GM12878 (cell line): ENCODE measurements around the gene IQCF6. TPM values are rescaled to one million over a fixed set of nuclear protein-coding genes. Genes with fewer than 3 reads are reported as not detected.

Experiments used
- ATAC-seq: fragments of 200-7000 bp; cut with Tn5 transposase; 3 replicates; pipeline ENCODE4 v1.9.1; 2020; ENCODE audit warnings: mild to moderate bottlenecking, moderate library complexity
- BruUV-seq: library from RNA; stranded (reverse); fragments of 400-500 nt; replicated peaks from 2 replicates; lab custom pipeline; 2021; lab: Mats Ljungman, UMichigan
- CTCF ChIA-PET: fragments of 300-600 bp; sonication (Branson Sonifier 250); formaldehyde crosslinking; extraction: SDS; loops from one replicate; lab custom pipeline; 2021; ENCODE audit warnings: inconsistent platforms; lab: Yijun Ruan, JAX
- POLR2A ChIA-PET: fragments of 350-600 bp; formaldehyde crosslinking; extraction: SDS; loops from one replicate; lab custom pipeline; 2021; ENCODE audit warnings: inconsistent platforms; lab: Charles Lee
- RAD21 ChIA-PET: fragments of 300-600 bp; sonication (Branson Sonifier 250); formaldehyde crosslinking; loops from one replicate; lab custom pipeline; 2023; ENCODE audit warnings: antibody characterized with exemption; ENCODE audit not compliant: unreplicated experiment; lab: Charles Lee
- SMC1A ChIA-PET: fragments of 300-600 bp; sonication (Branson Sonifier 250); formaldehyde crosslinking; loops from one replicate; lab custom pipeline; 2023; ENCODE audit not compliant: unreplicated experiment, uncharacterized antibody; lab: Charles Lee
- DNase-seq: peaks from one replicate; pipeline ENCODE4 v3.0.0-alpha.2; 2011; ENCODE audit warnings: low read depth, low spot score
- FAIRE-seq: peaks from 3 replicates; lab custom pipeline; 2011; peaks lifted over from hg19 to GRCh38; lab: Jason Lieb, UNC
- H2AFZ ChIP-seq: 2 replicates; pipeline ENCODE4 v1.6.0; 2011; ENCODE audit warnings: low read depth, low read length, control low read depth; ENCODE audit not compliant: control insufficient read depth
- H3K27ac ChIP-seq: 2 replicates; pipeline ENCODE4 v1.5.1; 2011; ENCODE audit warnings: control low read depth; ENCODE audit not compliant: control insufficient read depth, insufficient read depth
- H3K27me3 ChIP-seq, 2 experiments: replicated peaks in 1 of 2; 2 replicates each; pipeline versions ENCODE4 v1.6.0 to v1.6.1; 2011; ENCODE audit warnings: low read length in 1 of 2; ENCODE audit not compliant: control insufficient read depth in 2 of 2, insufficient read depth in 2 of 2
- H3K36me3 ChIP-seq, 2 experiments: 2 replicates each; pipeline ENCODE4 v1.5.1; 2011; ENCODE audit warnings: low read length in 1 of 2; ENCODE audit not compliant: control insufficient read depth in 2 of 2, insufficient read depth in 2 of 2
- H3K4me1 ChIP-seq: 2 replicates; pipeline ENCODE4 v1.6.1; 2011; ENCODE audit warnings: mild to moderate bottlenecking, low read length, moderate library complexity, mixed read lengths; ENCODE audit not compliant: control insufficient read depth, insufficient read depth
- H3K4me2 ChIP-seq: 2 replicates; pipeline ENCODE4 v1.6.0; 2011; ENCODE audit warnings: control low read depth; ENCODE audit not compliant: control insufficient read depth, insufficient read depth
- H3K4me3 ChIP-seq: fragments of 200-600 bp; sonication (generic); 2 replicates; pipeline ENCODE4 v1.5.1; 2016
- H3K79me2 ChIP-seq: 2 replicates; pipeline ENCODE4 v1.6.0; 2011; ENCODE audit warnings: low read length; ENCODE audit not compliant: control insufficient read depth, insufficient read depth
- H3K9ac ChIP-seq: 2 replicates; pipeline ENCODE4 v1.8.0; 2011; ENCODE audit warnings: low read length, control low read depth, mixed read lengths; ENCODE audit not compliant: control insufficient read depth, insufficient read depth
- H3K9me3 ChIP-seq: replicated peaks from 3 replicates; pipeline ENCODE4 v1.5.1; 2011; ENCODE audit warnings: mild to moderate bottlenecking, low read length; ENCODE audit not compliant: control insufficient read depth, insufficient read depth
- H4K20me1 ChIP-seq: 2 replicates; pipeline ENCODE4 v1.6.0; 2011; ENCODE audit not compliant: control insufficient read depth, insufficient read depth
- POLR2AphosphoS5 ChIP-seq: IDR thresholded peaks from 2 replicates; pipeline ENCODE4 v1.6.1; 2011; ENCODE audit warnings: mild to moderate bottlenecking, low read length, inconsistent platforms
- STAT3 ChIP-seq: IDR thresholded peaks from 2 replicates; pipeline ENCODE4 v1.6.1; 2011; ENCODE audit warnings: low read depth, low read length, improper control_type of control experiment
- WGBS: methylation state at CpG from one replicate; pipeline ENCODE4 v1.1.6; 2016; ENCODE audit warnings: low lambda C conversion rate; ENCODE audit not compliant: insufficient replicate concordance, insufficient coverage; ENCODE audit errors: missing lambda C conversion rate; 5-methylcytosine and 5-hydroxymethylcytosine counted together
- in situ Hi-C: fragments of 300-500 bp; cut with MboI; formaldehyde crosslinking; loops from 9 replicates; pipeline ENCODE4 v1.14.3; 2018; ENCODE audit warnings: mixed read lengths
- intact Hi-C: fragments of 100-400 bp; cut with micrococcal nuclease; formaldehyde crosslinking; loops from one replicate; pipeline ENCODE4 v1.14.2; 2022; ENCODE audit not compliant: unreplicated experiment
- polyA plus RNA-seq, 11 experiments: library from polyadenylated mRNA; depleted of rRNA in 4 of 11; unstranded in 6 of 11; stranded (reverse) in 5 of 11; fragments of >200 nt; fragmentation: Nextera tagmentation in 4 of 11; fragmentation: Illumina TruSeq in 1 of 11; extraction: Ambion mirVana in 4 of 11; extraction: Trizol in 1 of 11; gene quantifications; 1 replicate in 1 of 11; 2 replicates in 10 of 11; pipeline versions ENCODE4 v1.2.1 to v1.2.3, GENCODE V29; 2011 to 2016; ENCODE audit warnings: inconsistent platforms in 2 of 11, missing spikeins in 2 of 11, low read depth in 1 of 11
- total RNA-seq, 4 experiments: library from RNA; depleted of rRNA in 3 of 4; stranded (reverse); fragments of >200 nt in 3 of 4; fragmentation: Illumina TruSeq in 1 of 4; extraction: Trizol in 1 of 4; gene quantifications; 2 replicates each; pipeline versions ENCODE4 v1.2.1 to v1.2.3, GENCODE V29; 2013 to 2021
- TF ChIP-seq, protein P1 (sequence below): fragments of 450-650 bp; IDR thresholded peaks from 2 replicates; pipeline ENCODE4 v1.6.1; 2018; ENCODE audit warnings: mild to moderate bottlenecking, low read depth, moderate library complexity; ENCODE audit not compliant: partially characterized antibody

Gene IQCF6
- total and polyA plus RNA-seq, 10 of the 15 experiments (the other 5 are each of a cell fraction or from before 2014, with no cell fraction given): not detected

DNA sequence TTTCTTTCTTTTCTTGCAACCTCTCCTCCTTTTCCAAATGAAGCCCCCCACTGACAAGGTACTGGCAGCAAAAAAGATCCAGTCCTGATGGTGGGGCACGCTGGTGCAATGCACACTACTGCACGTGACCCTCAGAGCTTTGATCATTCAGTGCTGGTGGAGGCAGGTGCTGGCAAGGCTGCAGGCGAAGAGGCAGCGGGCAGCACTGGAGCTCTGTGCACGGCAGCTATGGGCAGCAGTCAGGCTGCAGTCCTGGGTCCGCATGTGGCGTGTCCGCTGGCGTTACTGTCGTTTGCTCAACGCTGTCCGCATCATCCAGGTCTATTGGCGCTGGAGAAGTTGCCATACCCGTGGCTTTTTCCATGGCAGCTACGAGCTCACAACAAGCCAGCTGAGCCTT is 40.1 kb upstream of the IQCF6 start:
- BruUV-seq: no TSS peak
- CTCF ChIA-PET: interaction anchor here (0.9 to 2.7 kb wide), 3 partner anchors 9 to 55 kb away, joined by 3 to 10 read pairs (median 4); no protein-coding TSS in a partner anchor

DNA sequence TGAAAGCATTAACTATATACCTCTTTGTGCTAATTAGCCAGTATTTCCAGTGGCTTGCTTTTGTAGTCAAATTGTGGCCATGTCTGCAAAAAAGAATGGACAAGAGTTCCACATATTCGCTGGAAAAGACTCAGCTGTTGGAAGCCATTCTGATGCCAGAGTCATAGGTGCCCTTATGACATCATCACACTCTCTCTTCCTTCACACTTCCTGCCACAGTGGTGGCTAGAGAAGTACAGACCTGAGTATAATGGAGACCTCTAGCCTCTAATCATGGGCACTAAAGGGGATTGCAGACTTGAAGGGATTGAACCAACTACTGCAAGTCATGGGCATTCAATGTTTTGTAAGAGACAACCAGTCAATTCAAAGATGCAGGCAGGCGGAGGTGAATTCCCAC is 38.3 kb upstream of the IQCF6 start:
- no peak overlapping the region for H3K9ac ChIP-seq
- no peaks in the 10 kb centered on the region for H3K79me2 ChIP-seq
- ChIA-PET RAD21 (no interaction called here), SMC1A (no interaction called here), CTCF (no interaction called here), POLR2A (no interaction called here)
- TF ChIP-seq, protein P1, sequence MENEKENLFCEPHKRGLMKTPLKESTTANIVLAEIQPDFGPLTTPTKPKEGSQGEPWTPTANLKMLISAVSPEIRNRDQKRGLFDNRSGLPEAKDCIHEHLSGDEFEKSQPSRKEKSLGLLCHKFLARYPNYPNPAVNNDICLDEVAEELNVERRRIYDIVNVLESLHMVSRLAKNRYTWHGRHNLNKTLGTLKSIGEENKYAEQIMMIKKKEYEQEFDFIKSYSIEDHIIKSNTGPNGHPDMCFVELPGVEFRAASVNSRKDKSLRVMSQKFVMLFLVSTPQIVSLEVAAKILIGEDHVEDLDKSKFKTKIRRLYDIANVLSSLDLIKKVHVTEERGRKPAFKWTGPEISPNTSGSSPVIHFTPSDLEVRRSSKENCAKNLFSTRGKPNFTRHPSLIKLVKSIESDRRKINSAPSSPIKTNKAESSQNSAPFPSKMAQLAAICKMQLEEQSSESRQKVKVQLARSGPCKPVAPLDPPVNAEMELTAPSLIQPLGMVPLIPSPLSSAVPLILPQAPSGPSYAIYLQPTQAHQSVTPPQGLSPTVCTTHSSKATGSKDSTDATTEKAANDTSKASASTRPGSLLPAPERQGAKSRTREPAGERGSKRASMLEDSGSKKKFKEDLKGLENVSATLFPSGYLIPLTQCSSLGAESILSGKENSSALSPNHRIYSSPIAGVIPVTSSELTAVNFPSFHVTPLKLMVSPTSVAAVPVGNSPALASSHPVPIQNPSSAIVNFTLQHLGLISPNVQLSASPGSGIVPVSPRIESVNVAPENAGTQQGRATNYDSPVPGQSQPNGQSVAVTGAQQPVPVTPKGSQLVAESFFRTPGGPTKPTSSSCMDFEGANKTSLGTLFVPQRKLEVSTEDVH: no peak
- ATAC-seq (no peak), FAIRE-seq (no peak), DNase-seq (no peak)
- no peak overlapping the region for H3K27ac ChIP-seq
- peaks cover 0 to 7% of the 10 kb centered on the region in 2 experiments; a peak in 2 of 4 replicates for H3K27me3 ChIP-seq
- WGBS: 50% methylated on average over 2 of the region's 2 CpGs
- H4K20me1 ChIP-seq: no peaks in the 10 kb centered on the region
- no peak overlapping the region for H2AFZ ChIP-seq
- no TSS peak for BruUV-seq
- in situ Hi-C loops: no loop called here
- no peaks in the 10 kb centered on the region; the same call in 2 of the 3 replicates for H3K9me3 ChIP-seq
- H3K4me3 ChIP-seq: no peak overlapping the region
- intact Hi-C loops: no loop called here
- no peaks in the 10 kb centered on the region for H3K4me1 ChIP-seq
- no peak overlapping the region for H3K4me2 ChIP-seq
- H3K36me3 ChIP-seq: no peaks in the 10 kb centered on the region

More for the DNA sequence above, 40.1 kb upstream of the IQCF6 start:
- Histone ChIP-seq H2AFZ (no peak overlapping the region), H3K79me2 (no peaks in the 10 kb centered on the region), H4K20me1 (no peaks in the 10 kb centered on the region), H3K9me3 (no peaks in the 10 kb centered on the region; the same call in 2 of the 3 replicates), H3K36me3 (no peaks in the 10 kb centered on the region), H3K27ac (no peak overlapping the region), H3K4me1 (no peaks in the 10 kb centered on the region), H3K27me3 (peaks cover 0 to 5% of the 10 kb centered on the region in 2 experiments; a peak in 1 of 4 replicates), H3K4me2 (no peak overlapping the region), H3K4me3 (no peak overlapping the region), H3K9ac (no peak overlapping the region)
- SMC1A ChIA-PET: no interaction called here
- no peak for ATAC-seq
- WGBS: 45% methylated on average over 15 of the region's 15 CpGs
- in situ Hi-C loops: no loop called here
- RAD21 ChIA-PET: no interaction called here
- FAIRE-seq: no peak
- no peak for TF ChIP-seq POLR2AphosphoS5
- TF ChIP-seq STAT3: no peak
- intact Hi-C loops: no loop called here
- no peak for DNase-seq
- POLR2A ChIA-PET: no interaction called here
